ENCODE measurements around the gene RAMP3.

GRCh38 chr7:45138433-45139267, 18.9 kb upstream of the RAMP3 start:
- TF ChIP-seq ZNF639 (CRISPR knock-in tag; conservative IDR thresholded peaks at IDR 0.05 in 1 of 2, IDR thresholded peaks at IDR 0.05 in 1 of 2) (0 out of 4 replicates have a peak, but pooled peaks of 1 of the 2 experiments have one; percentile 47), POLR2A (conservative IDR thresholded peaks at IDR 0.05) (no peak), PHB2 (IDR thresholded peaks at IDR 0.05; ENCODE audit: low read depth) (no peak), RAD21 (CRISPR knock-in tag; conservative IDR thresholded peaks at IDR 0.05 in 1 of 2, IDR thresholded peaks at IDR 0.05 in 1 of 2) (no peak), ZNF318 (IDR thresholded peaks at IDR 0.05; ENCODE audit: borderline replicate concordance in 1 of 2, low read depth in 1 of 2) (no peak), EZH2 (IDR thresholded peaks at IDR 0.05; ENCODE audit: borderline replicate concordance, low read depth, low read length) (no peak), SRSF9 (IDR thresholded peaks at IDR 0.05; ENCODE audit: borderline replicate concordance, low read depth, low read length) (no peak), ZC3H8 (IDR thresholded peaks at IDR 0.05) (no peak)
